ENCODE data around the gene ZDHHC22. TPM values are rescaled to one million over a fixed set of nuclear protein-coding genes. Genes with fewer than 3 reads are reported as not detected.
A peak's percentile ranks its signal among the peaks of the same experiment; 100 is the strongest.

ZDHHC22 gene
- total RNA-seq, 3 donors from 2014 or later: not detected

DNA sequence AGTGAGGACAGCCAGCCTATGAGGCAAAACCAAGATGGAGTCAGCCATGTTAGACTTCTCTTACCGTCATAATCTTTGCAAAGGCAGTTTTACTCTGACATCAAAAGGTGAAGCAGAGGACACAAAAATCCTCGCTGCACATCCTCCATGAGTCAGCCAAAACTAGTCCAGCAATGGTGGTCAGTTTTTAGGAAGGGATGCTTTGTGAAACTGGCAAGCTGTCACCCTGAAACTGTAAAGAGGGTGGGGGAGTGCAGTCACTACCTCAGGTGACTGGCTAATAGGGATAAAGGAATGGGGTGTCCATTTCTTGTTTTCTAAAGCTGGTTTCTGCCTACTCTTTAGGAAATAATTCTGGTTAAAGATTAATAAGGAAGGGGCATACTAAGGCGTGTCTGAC, 48.9 kb downstream of the ZDHHC22 start:
- Histone ChIP-seq H3K27ac (no peak overlapping the region), H3K4me3 (no peak overlapping the region), H3K36me3 (no peaks in the 10 kb centered on the region), H3K27me3 (no peaks in the 10 kb centered on the region), H3K9me3 (peaks cover 8 to 12% of the 10 kb centered on the region in 2 donors), H3K4me1 (peaks cover 0 to 13% of the 10 kb centered on the region in 2 donors)
- DNase-seq (ENCODE audit: low spot score in 2 of 2): no peak
- TF ChIP-seq POLR2A (IDR thresholded peaks at IDR 0.05) (no peak), POLR2AphosphoS5 (IDR thresholded peaks at IDR 0.05) (no peak)
- TF ChIP-seq, protein P1, sequence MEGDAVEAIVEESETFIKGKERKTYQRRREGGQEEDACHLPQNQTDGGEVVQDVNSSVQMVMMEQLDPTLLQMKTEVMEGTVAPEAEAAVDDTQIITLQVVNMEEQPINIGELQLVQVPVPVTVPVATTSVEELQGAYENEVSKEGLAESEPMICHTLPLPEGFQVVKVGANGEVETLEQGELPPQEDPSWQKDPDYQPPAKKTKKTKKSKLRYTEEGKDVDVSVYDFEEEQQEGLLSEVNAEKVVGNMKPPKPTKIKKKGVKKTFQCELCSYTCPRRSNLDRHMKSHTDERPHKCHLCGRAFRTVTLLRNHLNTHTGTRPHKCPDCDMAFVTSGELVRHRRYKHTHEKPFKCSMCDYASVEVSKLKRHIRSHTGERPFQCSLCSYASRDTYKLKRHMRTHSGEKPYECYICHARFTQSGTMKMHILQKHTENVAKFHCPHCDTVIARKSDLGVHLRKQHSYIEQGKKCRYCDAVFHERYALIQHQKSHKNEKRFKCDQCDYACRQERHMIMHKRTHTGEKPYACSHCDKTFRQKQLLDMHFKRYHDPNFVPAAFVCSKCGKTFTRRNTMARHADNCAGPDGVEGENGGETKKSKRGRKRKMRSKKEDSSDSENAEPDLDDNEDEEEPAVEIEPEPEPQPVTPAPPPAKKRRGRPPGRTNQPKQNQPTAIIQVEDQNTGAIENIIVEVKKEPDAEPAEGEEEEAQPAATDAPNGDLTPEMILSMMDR (IDR thresholded peaks at IDR 0.05): no peak
- intact Hi-C loops (cut with DNase I; ENCODE audit: low total_unique reads): no loop called here

DNA sequence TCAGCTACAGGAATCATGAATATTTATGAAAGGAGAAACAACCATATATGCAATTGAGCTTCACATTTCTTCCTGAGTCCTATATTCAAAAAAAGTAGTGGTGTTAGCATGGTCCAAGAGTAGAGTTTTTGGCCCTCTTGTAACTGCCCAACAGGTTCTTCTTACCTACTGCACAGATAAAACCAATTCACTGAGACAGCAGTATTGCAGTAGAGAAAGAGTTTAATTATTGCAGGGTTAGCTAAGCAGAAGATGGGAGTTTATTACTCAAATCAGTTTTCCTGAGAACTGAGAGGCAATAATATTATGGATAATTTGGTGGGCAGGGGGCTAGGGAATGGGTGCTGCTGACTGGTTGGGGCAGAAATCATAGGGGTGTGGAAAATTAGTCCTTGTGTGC, 50.1 kb downstream of the ZDHHC22 start:
- DNase-seq (ENCODE audit: low spot score in 2 of 2): no peak
- Histone ChIP-seq H3K36me3 (no peaks in the 10 kb centered on the region), H3K9me3 (peaks cover 8 to 12% of the 10 kb centered on the region in 2 donors), H3K27ac (no peak overlapping the region), H3K27me3 (no peaks in the 10 kb centered on the region), H3K4me1 (peaks cover 0 to 5% of the 10 kb centered on the region in 2 donors), H3K4me3 (no peak overlapping the region)
- no peak for TF ChIP-seq POLR2AphosphoS5 (IDR thresholded peaks at IDR 0.05)
- TF ChIP-seq, protein P1 (IDR thresholded peaks at IDR 0.05): no peak
- TF ChIP-seq POLR2A (IDR thresholded peaks at IDR 0.05): no peak
- intact Hi-C loops (cut with DNase I; ENCODE audit: low total_unique reads): no loop called here

DNA sequence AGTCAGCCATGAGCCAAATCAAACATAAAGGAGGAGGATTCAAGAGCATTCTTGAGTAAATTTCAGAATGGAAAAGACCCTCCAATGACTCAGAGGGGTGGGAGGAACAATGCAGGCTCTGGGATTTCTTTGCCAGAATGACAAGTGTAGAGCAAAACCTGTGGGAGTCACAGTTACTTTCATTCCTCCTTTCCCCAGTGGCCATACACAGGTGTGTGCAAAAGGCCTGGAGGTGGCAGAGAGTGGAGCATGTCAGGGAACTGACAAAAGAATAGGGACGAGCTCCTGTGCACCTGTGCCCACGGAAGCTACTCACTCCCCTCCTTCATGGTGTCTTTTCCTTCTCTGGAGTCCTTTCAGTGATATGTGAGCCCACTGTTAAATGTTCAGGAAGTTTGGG, 52.9 kb downstream of the ZDHHC22 start:
- intact Hi-C loops (cut with DNase I; ENCODE audit: low total_unique reads): no loop called here
- Histone ChIP-seq H3K36me3 (no peaks in the 10 kb centered on the region), H3K4me3 (no peak overlapping the region), H3K27me3 (no peaks in the 10 kb centered on the region), H3K4me1 (peaks cover 0 to 9% of the 10 kb centered on the region in 2 donors), H3K27ac (peak overlapping the region; percentile 84 to 89), H3K9me3 (peaks cover 8 to 12% of the 10 kb centered on the region in 2 donors)
- no peak for DNase-seq (ENCODE audit: low spot score in 2 of 2)
- TF ChIP-seq POLR2A (IDR thresholded peaks at IDR 0.05): no peak
- TF ChIP-seq POLR2AphosphoS5 (IDR thresholded peaks at IDR 0.05): no peak
- TF ChIP-seq, protein P1 (IDR thresholded peaks at IDR 0.05): no peak

DNA sequence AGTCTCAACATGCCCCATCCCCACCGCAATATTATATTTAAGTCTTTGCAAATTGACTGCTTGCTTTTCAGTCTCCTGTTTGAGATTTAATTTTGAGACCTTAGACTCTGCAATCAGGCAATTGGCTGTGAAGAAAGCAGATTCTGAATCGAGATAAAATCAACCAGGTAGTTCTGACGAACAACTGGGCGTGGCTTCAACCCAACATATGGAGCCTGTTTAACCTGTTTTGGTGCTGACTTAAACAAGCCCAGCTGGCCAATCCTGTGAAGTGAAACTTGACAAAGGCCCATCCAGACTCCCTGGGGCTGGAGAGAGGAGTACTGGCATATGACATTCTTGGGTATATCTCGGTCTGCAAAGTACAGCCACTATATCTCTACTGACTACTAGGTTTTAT, 53.4 kb downstream of the ZDHHC22 start:
- peak; percentile 86 to 88 for DNase-seq (ENCODE audit: low spot score in 2 of 2)
- H3K27ac ChIP-seq: peak overlapping the region; percentile 84 to 89

DNA sequence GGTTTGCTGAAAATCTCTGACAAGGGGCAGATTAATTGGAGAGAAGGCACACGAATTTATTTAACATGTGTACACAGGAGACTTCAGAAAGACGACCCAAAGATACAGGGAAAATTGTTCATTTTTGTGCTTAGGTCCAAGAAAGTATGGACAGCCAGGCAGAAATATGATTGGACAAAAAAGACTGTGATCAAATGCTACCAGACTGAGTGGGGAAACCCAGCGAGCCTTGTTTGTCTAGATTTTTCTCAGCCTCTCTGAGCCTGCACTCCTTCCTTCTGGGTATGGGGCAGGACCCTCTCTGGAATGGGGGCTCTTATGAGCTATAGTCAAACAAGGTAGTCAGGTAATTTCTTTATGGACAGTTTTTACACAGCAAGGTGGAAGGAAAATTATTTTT, 54.0 kb downstream of the ZDHHC22 start:
- H3K36me3 ChIP-seq: no peaks in the 10 kb centered on the region
- no peak overlapping the region for H3K4me3 ChIP-seq
- TF ChIP-seq POLR2AphosphoS5 (IDR thresholded peaks at IDR 0.05) (no peak), POLR2A (IDR thresholded peaks at IDR 0.05) (no peak)
- TF ChIP-seq, protein P1 (IDR thresholded peaks at IDR 0.05): no peak
- peaks cover 0 to 9% of the 10 kb centered on the region in 2 donors for H3K4me1 ChIP-seq
- H3K27ac ChIP-seq: peak overlapping the region; percentile 75 to 84
- intact Hi-C loops (cut with DNase I; ENCODE audit: low total_unique reads): no loop called here
- no peak for DNase-seq (ENCODE audit: low spot score in 2 of 2)
- peaks cover 8 to 12% of the 10 kb centered on the region in 2 donors for H3K9me3 ChIP-seq
- H3K27me3 ChIP-seq: no peaks in the 10 kb centered on the region

More for the DNA sequence above, 53.4 kb downstream of the ZDHHC22 start:
- Histone ChIP-seq H3K36me3 (no peaks in the 10 kb centered on the region), H3K27me3 (no peaks in the 10 kb centered on the region), H3K4me3 (no peak overlapping the region), H3K4me1 (peaks cover 0 to 9% of the 10 kb centered on the region in 2 donors), H3K9me3 (peaks cover 8 to 12% of the 10 kb centered on the region in 2 donors)
- TF ChIP-seq POLR2A (IDR thresholded peaks at IDR 0.05) (no peak), POLR2AphosphoS5 (IDR thresholded peaks at IDR 0.05) (peak in 2 of 3 donors; percentile 35 to 55)
- TF ChIP-seq, protein P1 (IDR thresholded peaks at IDR 0.05): no peak
- intact Hi-C loops (cut with DNase I; ENCODE audit: low total_unique reads): no loop called here

Measured in breast epithelium (tissue), 4 donors.